Measurements from ENCODE around the gene CFAP92.

DNA sequence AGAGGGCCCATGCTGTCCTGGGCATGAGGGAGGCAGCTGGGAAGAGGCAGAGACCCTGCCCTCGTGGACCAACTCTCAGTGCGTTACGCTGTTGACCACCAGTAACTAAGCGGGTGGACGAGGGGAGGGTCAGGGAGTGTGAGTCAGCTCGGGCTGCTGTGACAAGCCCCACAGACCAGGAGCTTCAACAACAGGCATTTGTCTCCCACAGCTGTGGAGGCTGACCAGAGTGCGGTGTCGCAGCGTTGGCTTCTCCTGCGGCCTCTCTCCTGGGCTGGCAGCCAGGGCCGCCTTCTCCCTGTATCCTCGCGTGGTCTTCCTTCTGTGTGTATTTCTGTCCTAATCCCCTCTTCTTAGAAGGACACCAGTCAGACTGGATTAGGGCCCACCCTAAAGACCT lies 20.3 kb upstream of the CFAP92 start:
- TF ChIP-seq, protein P1, sequence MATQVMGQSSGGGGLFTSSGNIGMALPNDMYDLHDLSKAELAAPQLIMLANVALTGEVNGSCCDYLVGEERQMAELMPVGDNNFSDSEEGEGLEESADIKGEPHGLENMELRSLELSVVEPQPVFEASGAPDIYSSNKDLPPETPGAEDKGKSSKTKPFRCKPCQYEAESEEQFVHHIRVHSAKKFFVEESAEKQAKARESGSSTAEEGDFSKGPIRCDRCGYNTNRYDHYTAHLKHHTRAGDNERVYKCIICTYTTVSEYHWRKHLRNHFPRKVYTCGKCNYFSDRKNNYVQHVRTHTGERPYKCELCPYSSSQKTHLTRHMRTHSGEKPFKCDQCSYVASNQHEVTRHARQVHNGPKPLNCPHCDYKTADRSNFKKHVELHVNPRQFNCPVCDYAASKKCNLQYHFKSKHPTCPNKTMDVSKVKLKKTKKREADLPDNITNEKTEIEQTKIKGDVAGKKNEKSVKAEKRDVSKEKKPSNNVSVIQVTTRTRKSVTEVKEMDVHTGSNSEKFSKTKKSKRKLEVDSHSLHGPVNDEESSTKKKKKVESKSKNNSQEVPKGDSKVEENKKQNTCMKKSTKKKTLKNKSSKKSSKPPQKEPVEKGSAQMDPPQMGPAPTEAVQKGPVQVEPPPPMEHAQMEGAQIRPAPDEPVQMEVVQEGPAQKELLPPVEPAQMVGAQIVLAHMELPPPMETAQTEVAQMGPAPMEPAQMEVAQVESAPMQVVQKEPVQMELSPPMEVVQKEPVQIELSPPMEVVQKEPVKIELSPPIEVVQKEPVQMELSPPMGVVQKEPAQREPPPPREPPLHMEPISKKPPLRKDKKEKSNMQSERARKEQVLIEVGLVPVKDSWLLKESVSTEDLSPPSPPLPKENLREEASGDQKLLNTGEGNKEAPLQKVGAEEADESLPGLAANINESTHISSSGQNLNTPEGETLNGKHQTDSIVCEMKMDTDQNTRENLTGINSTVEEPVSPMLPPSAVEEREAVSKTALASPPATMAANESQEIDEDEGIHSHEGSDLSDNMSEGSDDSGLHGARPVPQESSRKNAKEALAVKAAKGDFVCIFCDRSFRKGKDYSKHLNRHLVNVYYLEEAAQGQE (IDR thresholded peaks at IDR 0.05; ENCODE audit: insufficient read depth in 1 of 2, low read depth in 2 of 2, low read length in 2 of 2), result no peak
- TF ChIP-seq POLR2AphosphoS5 (IDR thresholded peaks at IDR 0.05; ENCODE audit: low read depth, low read length), result no peak
- no peak for TF ChIP-seq TAF1 (IDR thresholded peaks at IDR 0.05; ENCODE audit: borderline replicate concordance, insufficient read depth, low read length)
- TF ChIP-seq SIN3A (IDR thresholded peaks at IDR 0.05; ENCODE audit: borderline replicate concordance, insufficient read depth, low read length), result no peak
- TF ChIP-seq FOXP2 (optimal IDR thresholded peaks at IDR 0.05; ENCODE audit: borderline replicate concordance, extremely low read depth, extremely low read length, insufficient read depth), result no peak

Measured in PFSK-1 (cell line).